ENCODE measurements around the gene TNNT2.

Gene TNNT2

DNA sequence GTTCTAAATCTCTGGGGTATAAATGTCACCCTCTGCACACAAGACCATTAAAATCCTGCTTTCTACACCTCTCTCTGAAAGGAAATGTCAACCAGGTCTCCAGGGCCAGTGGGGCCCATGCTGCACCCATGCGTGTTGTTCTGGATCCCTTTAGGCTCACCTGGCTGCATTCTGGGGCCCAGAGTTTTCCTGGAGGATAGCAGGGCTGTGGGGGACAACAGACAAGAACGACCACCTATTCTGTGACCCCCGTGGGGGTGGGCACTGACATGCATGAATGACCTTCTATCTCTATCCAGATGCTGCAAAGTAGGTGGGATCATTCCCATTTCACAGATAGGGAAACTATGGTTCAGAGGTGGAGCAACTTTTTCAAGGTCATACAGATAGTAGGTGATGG lies 41.6 kb downstream of the TNNT2 start:
- DNase-seq (ENCODE audit: low read depth in 2 of 3, low spot score in 2 of 3): no peak

DNA sequence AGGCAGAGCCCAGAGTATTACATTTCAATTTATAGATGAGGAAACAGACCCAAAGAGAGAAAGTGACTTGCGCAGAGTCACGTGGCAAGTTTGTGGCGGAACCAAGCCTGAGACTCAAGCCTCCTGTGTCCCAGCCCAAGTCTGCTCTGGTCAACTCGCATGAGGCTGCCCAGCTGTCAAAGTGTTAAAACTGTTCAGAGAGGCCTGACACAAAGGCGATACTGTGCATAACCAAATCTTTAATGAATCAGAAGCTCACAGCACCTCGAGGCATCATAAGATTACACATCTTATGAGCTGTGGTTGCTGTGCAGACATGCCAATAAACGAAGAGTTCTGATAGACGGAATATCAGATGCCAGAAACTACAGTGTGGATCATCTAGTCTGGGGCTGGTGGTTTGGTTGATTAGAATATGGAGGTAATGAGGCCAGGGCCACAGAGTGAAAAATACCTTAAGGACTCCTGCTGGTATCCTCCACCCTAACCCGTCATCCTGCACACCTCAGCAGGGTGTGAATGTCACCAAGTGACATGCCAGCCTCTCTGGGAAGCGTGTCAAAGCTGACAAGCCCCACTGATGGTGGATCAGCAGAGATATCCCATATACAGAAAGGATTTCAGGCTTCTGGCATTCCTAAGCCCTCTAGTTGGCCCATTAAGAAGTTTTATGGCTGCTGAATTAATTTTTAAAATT lies 42.2 kb downstream of the TNNT2 start:
- DNase-seq (ENCODE audit: low read depth in 2 of 3, low spot score in 2 of 3): no peak

DNA sequence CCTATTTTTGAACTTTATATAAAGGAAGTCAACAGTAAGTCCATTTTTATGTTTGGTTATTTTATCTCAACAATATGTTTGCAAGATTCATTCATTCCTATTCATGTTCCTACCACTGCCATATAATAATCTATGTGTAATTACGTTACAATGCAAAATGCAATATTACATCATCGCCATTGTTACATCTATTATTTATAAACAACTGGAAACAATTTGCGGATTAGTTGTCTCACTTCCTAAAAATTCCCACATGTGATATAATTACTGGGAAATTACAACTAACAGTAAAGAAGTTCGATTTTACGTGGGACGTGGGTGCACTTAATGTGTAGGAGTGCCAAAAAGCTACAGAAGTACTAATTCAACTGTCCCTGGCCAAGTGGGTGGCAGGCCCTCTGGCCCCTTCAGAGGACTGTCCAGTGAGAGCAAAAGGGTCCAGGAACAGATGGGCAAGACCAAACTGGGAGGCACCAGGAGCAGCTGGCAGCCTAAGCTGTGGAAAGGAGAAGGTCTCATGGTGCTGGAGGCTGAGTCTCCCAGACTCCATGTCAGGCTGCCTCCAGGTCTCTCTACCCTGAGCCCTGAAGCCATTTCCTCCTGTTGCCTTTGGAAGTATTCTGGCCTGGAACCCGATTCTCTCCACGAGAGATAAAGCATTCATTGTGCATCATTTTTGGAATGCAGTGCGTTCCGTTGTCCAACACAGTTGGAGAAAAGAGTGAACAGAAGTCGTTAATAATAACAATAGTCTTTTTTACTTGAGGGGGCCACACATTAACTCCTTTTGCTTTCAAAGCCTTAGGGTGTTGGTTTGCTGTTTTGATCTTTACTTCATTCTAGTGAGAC lies 42.9 kb downstream of the TNNT2 start:
- no peak for DNase-seq (ENCODE audit: low read depth in 2 of 3, low spot score in 2 of 3)

DNA sequence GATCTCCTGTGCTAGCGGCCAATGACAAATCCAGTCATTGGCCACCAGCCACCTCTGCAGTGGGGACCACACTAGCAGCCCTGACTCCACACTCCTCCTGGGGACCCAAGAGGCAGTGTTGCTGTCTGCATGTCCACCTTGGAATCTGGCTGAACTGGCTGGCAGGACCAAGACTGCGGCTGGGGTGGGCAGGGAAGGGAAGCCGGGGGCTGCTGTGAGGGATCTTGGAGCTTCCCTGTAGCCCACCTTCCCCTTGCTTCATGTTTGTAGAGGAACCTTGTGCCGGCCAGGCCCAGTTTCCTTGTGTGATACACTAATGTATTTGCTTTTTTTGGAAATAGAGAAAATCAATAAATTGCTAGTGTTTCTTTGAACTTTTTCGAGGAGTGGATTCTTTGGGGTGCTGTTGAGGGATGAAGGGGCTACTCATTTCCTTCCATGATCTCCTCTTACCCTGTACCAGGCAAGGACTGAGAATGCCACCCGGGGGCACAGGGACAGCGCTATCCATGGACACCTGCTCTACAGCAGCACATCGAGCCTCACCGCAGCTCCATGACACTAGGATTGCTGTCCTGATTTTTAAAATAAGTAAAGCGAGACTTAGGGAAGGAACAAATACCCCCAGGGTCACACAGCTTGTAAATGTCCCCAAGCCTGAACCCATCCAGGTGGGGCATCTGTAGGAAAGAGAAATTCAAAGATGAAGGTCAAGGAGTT lies 44.7 kb downstream of the TNNT2 start:
- DNase-seq (ENCODE audit: low read depth in 2 of 3, low spot score in 2 of 3): no peak

DNA sequence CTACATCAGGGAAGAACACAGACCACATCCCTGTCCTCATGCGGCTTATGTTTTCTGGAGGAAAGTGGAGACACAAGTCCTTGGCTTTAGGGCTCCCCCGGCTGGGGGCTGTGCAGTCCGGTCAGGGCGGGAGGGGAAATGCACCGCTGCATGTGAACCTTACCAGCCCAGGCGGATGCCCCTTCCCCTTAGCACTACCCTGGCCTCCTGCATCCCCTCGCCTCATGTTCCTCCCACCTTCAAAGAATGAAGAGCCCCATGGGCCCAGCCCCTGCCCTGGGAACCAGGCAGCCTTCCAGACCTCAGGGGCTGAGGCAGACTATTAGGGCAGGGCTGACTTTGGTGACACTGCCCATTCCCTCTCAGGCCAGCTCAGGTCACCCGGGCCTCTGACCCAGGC lies 45.5 kb downstream of the TNNT2 start:
- no peak for DNase-seq (ENCODE audit: low read depth in 2 of 3, low spot score in 2 of 3)

DNA sequence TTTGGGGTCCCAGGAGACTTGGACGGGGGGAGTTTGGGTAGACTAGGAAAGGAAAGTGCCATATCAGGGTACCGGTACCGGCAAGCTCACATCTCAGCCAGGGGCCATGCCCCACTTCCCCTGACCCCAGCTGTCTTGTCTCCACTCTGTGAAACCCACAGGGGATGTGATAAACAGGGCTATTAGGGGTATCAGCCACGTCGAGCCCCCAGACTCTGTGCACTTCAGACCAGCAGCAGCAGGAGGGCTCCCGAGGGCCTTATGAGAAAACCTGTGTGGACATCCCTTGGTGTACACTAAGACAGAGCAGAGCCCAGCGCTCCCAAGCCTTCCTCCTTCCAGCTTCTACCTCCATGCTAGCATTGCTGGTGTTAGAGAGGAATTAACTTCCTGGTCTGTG lies 46.3 kb downstream of the TNNT2 start:
- no peak for DNase-seq (ENCODE audit: low read depth in 2 of 3, low spot score in 2 of 3)

DNA sequence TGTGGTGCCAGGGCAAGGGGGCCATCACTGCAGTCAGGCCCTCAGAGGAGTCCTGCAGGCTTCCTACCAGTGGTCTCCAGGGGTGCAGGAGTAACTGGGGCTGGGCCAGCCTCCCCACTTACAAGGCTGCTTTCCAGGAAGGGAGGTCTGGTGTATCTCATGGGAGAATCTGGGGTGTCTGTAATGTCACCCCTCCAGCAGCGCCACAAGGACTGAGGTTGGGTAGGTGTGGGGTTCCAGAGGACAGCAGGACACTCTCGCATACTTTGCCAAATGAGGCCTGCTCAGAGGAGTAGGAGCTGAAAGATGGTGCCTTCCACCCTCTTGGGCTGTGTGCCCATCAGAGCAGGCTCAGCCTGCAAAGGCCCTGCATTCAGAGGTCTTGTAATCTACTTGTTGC lies 46.9 kb downstream of the TNNT2 start:
- no peak for DNase-seq (ENCODE audit: low read depth in 2 of 3, low spot score in 2 of 3)

DNA sequence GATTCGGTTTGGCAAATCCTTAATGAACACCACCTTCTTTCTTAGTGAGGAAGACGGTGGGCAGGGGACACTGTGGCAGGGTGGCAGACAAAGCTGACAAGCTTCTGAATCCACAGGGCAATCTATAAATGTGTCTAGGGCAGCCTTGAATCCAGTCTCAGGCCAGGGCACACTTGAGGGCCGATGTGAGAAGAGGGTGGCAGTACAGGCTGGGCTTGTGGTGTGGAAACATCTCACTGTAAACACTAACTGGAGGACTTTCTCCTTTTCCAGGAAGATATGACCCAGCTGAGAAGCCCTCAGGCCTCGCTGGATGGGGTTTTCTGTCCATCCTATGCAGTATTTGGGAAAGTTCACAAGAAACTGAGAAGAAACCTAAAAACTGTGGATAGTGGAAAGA lies 47.7 kb downstream of the TNNT2 start:
- no peak for DNase-seq (ENCODE audit: low read depth in 2 of 3, low spot score in 2 of 3)

DNA sequence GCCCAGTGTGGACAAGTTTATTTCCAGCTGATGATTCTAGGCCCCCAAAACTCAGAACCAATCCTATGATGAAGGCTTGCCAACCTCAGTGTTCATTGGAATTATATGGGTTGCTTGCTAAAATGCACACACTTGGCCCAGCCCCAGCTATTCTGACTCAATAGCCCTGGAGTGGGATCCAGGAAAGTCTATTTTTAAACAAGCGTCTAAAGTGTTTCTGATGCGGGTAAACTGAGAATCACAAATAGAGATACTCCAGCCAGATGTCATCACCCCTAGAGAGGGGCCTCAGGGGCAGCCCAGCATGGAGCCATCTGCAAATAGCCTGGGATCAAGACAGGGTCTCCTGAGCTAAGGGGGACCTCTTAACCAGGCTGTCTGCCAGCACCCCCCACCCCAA lies 48.2 kb downstream of the TNNT2 start:
- no peak for DNase-seq (ENCODE audit: low read depth in 2 of 3, low spot score in 2 of 3)

DNA sequence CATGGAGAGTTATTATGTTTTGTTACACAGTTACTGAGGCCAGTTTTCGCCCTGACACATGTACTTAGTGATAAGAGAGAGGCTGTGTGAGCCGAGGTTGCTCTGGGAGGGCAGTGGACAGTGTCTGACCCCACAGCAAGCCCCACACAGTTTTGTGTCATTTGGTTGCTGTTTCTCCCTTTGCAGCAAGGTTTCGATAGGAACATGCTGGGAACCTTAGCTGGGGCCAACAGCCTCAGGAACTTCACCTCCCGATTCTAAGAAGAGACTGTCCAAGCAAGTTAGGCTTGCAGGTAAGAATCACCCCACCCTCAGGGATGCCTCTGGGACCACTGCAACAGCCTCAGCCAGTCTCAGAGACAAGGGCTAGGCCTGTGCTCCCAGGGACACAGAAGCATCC lies 48.9 kb downstream of the TNNT2 start:
- DNase-seq (ENCODE audit: low read depth in 2 of 3, low spot score in 2 of 3): no peak

DNA sequence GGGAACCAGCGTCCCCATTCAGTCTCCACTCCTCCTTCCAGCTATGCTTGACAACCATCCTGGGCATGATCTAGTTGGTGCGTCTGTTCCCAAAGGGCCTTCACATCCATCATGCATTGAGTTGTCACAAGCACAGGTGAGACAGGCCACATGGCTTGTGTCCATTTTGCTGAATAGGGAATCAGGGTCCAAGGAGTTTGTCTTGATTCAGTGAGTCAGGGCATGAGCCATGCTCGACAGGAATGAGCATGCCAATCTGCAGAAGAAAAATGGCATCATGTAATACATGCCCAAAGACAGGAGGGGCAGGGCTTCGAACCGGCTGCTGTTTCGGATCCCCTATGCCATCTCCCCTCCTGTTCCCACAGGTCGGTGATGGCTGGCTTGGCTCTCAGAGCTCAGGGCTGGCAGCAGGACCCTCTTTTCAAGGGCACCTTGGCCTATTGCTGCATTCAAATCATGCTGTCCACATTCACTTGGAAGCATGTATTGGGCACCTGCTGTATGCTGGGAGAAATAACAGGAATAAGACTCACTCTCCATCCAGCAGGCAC lies 49.7 kb downstream of the TNNT2 start:
- no peak for DNase-seq (ENCODE audit: low read depth in 2 of 3, low spot score in 2 of 3)

DNA sequence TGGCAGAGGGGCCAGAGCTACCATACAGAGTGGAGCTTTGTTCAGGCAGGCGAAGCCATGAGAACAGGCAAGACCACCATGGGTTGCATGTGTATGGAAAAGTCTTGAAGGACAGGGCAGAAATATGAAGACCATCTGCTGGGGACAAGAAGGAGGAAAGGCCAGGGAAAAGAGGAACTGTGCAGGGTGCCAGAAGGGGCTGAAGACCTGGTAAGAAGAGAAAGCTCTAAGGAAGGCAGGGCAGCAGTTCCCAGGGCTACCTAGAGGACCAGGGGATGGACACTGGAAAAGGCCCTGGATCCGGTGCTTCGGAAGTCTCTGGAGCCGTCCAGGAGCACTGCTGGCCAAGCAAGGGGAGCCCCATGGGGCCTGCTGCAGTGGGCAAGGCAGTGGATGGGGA lies 50.8 kb downstream of the TNNT2 start:
- no peak for DNase-seq (ENCODE audit: low read depth in 2 of 3, low spot score in 2 of 3)

DNA sequence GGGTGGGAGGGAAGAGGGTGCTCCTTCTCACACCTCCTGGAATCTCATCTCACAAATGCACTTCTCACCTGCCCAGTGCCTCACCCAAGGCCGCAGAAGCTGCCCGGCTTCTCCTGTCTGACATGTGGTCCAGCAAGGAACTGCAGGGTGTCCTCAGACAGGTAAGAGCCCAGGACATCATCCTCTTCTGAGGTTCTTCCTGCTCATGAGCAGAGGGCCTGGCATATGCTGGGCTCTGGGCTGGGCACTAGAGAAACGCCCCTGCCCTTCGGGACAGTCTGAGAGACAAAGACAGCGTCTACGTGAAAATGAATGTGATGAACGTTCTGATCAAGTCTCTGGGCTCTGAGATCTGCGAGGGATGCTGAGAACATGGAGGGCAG lies 51.8 kb downstream of the TNNT2 start:
- DNase-seq (ENCODE audit: low read depth in 2 of 3, low spot score in 2 of 3): no peak

DNA sequence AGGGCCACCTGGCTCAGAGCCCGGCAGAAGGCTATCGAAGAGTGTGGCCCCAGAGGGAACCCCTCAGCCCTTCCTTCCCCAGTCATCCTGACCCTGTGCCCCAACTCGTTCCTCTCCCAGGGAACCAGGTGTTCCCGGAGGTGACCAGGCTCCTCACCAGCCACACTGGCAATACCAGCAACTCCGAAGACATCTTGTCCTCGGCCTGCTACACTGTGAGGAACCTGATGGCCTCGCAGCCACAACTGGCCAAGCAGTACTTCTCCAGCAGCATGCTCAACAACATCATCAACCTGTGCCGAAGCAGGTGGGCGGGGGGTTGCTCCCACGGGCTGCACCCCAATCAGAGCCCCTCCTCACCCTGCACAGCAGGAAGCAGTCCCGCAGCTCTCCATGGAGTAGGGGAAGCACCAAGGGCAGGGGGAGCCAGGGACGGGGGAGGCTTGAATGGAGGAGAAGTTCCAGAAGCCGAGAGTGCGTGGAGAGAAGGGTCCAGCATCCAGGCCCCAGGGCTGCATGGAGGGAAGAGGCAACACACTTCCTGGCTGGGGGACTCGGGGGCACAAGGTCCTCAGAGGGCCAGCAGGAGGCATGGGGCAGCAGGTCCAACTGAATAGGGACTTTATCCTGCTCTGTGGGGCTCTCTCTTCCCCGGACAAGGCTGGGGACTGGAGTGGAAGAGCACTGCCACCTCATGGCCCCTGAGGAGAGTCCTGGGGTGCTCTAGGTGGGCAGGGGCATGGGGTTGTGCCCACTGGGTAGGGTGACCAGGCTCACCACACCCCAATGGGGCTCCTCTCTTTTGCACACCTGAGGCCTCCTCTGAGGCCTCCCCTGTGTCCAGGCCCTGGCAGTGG lies 52.4 kb downstream of the TNNT2 start:
- DNase-seq (ENCODE audit: low read depth in 2 of 3, low spot score in 2 of 3): no peak

DNA sequence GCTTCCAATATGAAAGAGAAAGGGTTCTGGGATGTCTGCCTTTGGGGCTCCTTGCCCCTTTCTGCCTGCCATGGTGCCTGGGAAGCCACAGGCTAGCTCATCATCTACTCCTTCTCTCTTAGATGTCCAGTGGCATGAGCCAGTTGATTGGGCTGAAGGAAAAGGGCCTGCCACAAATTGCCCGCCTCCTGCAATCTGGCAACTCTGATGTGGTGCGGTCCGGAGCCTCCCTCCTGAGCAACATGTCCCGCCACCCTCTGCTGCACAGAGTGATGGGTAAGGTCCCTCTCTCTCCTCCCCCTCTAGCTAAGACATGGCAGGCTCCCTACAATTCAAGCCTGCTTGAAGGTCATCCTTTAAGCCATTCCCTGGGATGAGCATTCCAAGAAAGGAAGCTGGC lies 53.2 kb downstream of the TNNT2 start:
- no peak for DNase-seq (ENCODE audit: low read depth in 2 of 3, low spot score in 2 of 3)

DNA sequence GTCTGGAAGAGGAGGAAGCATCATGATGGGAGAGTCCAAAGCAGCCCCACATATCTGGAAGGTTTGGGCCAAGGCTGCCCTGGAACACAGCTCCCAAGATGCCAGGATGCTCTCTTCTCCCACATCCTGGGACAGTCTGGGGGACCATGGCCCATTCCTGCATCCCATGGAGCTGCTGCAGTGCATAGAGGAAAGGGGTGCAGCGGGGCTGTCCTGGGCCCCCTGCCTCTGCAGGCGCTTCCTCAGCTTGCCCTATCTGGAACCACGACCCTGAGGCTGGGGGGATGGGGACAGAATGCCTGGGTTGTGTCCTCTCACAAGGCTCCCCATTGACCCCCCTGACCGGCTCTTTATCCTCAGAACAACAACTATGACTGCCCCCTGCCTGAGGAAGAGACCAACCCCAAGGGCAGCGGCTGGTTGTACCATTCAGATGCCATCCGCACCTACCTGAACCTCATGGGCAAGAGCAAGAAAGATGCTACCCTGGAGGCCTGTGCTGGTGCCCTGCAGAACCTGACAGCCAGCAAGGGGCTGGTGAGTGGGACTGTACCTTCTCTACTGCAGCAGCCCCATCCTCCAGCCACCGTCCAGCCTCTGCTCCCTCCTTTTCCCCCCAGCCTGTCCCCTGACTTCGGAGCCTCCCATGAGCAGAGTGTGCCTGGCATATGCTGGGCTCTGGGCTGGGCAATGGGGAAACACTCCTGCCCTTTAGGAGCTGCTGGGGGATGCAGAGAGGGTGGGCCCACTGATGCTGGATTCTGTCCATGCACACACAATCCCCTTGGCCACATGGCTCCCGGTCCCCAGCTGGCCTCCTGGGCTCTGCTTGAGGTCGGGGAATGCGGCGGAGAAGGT lies 54.6 kb downstream of the TNNT2 start:
- no peak for DNase-seq (ENCODE audit: low read depth in 2 of 3, low spot score in 2 of 3)

DNA sequence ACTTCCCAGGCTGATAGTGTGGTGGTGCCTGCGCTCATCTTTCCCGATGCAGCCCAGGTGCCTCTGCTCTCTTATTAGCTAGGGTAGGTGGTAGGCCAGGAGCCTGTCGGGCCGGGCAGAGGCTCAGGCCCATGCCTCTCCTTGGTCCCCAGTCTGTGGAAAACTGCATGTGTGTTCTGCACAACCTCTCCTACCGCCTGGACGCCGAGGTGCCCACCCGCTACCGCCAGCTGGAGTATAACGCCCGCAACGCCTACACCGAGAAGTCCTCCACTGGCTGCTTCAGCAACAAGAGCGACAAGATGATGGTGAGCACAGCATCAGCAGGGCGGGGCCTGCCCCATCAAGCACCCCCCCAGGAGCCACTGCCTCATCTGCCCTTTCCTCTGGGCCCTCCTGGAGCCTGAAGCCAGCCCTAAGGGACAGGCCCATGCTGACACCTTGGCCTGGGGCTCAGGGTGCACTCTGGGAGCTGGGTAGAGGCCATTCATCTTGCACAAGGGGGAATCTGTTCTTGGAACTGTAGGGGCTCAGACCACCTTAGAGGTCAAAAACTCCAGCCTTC lies 55.6 kb downstream of the TNNT2 start:
- no peak for DNase-seq (ENCODE audit: low read depth in 2 of 3, low spot score in 2 of 3)

DNA sequence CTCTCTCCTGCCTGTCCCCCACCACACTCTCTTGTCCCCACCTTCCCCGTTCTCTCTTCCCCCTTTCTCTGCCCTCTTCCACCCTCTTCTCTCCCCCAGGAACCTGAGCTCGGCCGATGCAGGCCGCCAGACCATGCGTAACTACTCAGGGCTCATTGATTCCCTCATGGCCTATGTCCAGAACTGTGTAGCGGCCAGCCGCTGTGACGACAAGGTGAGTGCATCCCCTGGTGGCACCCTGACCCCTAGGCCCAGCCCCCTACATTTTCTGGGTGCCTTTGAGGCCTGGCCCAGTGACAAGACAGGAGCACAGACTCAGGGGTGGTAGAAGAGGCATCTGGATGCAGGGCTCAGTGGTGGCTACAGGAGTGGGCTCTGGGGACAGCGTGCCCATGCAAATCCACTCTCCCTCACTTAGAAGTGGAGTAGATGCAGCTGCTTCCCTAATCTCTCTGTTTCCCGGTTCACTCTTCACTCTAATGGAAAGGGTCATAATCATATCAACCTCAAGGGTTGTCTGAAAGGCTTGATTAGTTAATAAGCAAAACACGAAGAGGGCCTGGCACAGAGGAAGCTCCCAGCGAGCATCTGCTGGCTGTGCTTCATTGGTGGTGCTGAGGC lies 57.2 kb downstream of the TNNT2 start:
- no peak for DNase-seq (ENCODE audit: low read depth in 2 of 3, low spot score in 2 of 3)

DNA sequence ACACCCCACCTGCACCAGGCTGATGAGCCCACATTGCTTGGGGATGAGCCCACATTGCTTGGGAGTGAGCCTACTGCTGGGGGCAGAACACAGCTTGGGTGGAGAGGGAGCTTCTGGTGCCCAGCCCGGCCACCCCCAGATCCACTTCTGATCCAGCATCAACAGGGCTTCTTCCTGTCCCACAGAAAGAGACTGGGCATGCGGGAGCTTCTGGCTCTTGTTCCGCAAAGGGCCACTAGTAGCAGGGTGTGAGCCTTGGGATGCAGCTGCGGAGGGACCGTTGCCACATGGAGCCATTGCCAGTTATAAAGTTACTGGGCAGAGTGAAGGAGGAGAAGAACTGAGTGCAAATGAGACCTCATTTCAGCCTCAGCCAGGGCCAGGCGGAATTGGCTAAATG lies 57.8 kb downstream of the TNNT2 start:
- DNase-seq (ENCODE audit: low read depth in 2 of 3, low spot score in 2 of 3): no peak

All from activated CD8-positive, alpha-beta memory T cell treated with anti-CD3 and anti-CD28 coated beads for 48 hours (primary cell).